HEK293 (cell line): ENCODE measurements around the gene BCL7A.

Experiments
- IKZF3 ChIP-seq: fragments of 450-650 bp; IDR thresholded peaks from 2 replicates; pipeline ENCODE4 v1.5.0; 2018; ENCODE audit warnings: missing biosample characterization, mild to moderate bottlenecking, missing genetic modification characterization, moderate library complexity
- KLF8 ChIP-seq: fragments of 450-650 bp; formaldehyde crosslinking; IDR thresholded peaks from 2 replicates; pipeline ENCODE4 v1.5.1; 2016; ENCODE audit warnings: missing biosample characterization, missing genetic modification characterization
- MEIS1 ChIP-seq: sonication (generic); formaldehyde crosslinking; IDR thresholded peaks from 2 replicates; pipeline ENCODE4 v1.8.1; 2022; ENCODE audit warnings: missing genetic modification reagents, mild to moderate bottlenecking, borderline replicate concordance
- OSR2 ChIP-seq: fragments of 450-650 bp; formaldehyde crosslinking; IDR thresholded peaks from 2 replicates; pipeline ENCODE4 v1.5.1; 2016; ENCODE audit warnings: missing biosample characterization, missing genetic modification characterization
- RBAK ChIP-seq: fragments of 450-650 bp; formaldehyde crosslinking; IDR thresholded peaks from 2 replicates; pipeline ENCODE4 v1.5.1; 2016; ENCODE audit warnings: missing biosample characterization, missing genetic modification characterization
- ZBTB1 ChIP-seq: fragments of 450-650 bp; formaldehyde crosslinking; IDR thresholded peaks from 2 replicates; pipeline ENCODE4 v1.5.1; 2016; ENCODE audit warnings: missing biosample characterization, missing genetic modification characterization
- ZFHX2 ChIP-seq: fragments of 450-650 bp; formaldehyde crosslinking; conservative IDR thresholded peaks from 2 replicates; pipeline ENCODE4 v1.5.1; 2016; ENCODE audit warnings: missing biosample characterization, missing genetic modification characterization
- ZIC2 ChIP-seq: fragments of 450-650 bp; formaldehyde crosslinking; IDR thresholded peaks from 2 replicates; pipeline ENCODE4 v1.5.1; 2016; ENCODE audit warnings: missing biosample characterization, missing genetic modification characterization
- ZNF121 ChIP-seq: fragments of 450-650 bp; formaldehyde crosslinking; IDR thresholded peaks from 2 replicates; pipeline ENCODE4 v1.5.1; 2016; ENCODE audit warnings: missing biosample characterization, missing genetic modification characterization
- ZNF140 ChIP-seq: fragments of 450-650 bp; formaldehyde crosslinking; IDR thresholded peaks from 2 replicates; pipeline ENCODE4 v1.5.1; 2016; ENCODE audit warnings: missing biosample characterization, missing genetic modification characterization
- ZNF157 ChIP-seq: fragments of 450-650 bp; formaldehyde crosslinking; IDR thresholded peaks from 2 replicates; pipeline ENCODE4 v1.5.1; 2016; ENCODE audit warnings: missing biosample characterization, missing genetic modification characterization
- ZNF211 ChIP-seq: fragments of 450-650 bp; formaldehyde crosslinking; IDR thresholded peaks from 2 replicates; pipeline ENCODE4 v1.5.1; 2016; ENCODE audit warnings: low read depth, missing biosample characterization, missing genetic modification characterization
- ZNF302 ChIP-seq: fragments of 450-650 bp; formaldehyde crosslinking; IDR thresholded peaks from 2 replicates; pipeline ENCODE4 v1.5.1; 2016; ENCODE audit warnings: missing biosample characterization, missing genetic modification characterization, low read depth
- ZNF335 ChIP-seq: fragments of 450-650 bp; formaldehyde crosslinking; conservative IDR thresholded peaks from 2 replicates; pipeline ENCODE4 v1.5.1; 2016; ENCODE audit warnings: missing biosample characterization, missing genetic modification characterization
- ZNF391 ChIP-seq: fragments of 450-650 bp; formaldehyde crosslinking; IDR thresholded peaks from 2 replicates; pipeline ENCODE4 v1.5.1; 2016; ENCODE audit warnings: low read depth, missing biosample characterization, missing genetic modification characterization, borderline replicate concordance
- ZNF426 ChIP-seq: fragments of 450-650 bp; formaldehyde crosslinking; IDR thresholded peaks from 2 replicates; pipeline ENCODE4 v1.5.1; 2017; ENCODE audit warnings: missing biosample characterization, missing genetic modification characterization, mild to moderate bottlenecking, inconsistent platforms, moderate library complexity
- ZNF626 ChIP-seq: fragments of 450-650 bp; sonication (Bioruptor Pico); formaldehyde crosslinking; IDR thresholded peaks from 2 replicates; pipeline ENCODE4 v1.5.1; 2018; ENCODE audit warnings: missing biosample characterization, missing genetic modification characterization, inconsistent platforms
- ZNF658 ChIP-seq: fragments of 450-650 bp; formaldehyde crosslinking; IDR thresholded peaks from 2 replicates; pipeline ENCODE4; 2016; ENCODE audit warnings: missing biosample characterization, missing genetic modification characterization
- ZNF670 ChIP-seq: fragments of 450-650 bp; formaldehyde crosslinking; IDR thresholded peaks from 2 replicates; pipeline ENCODE4 v1.5.1; 2016; ENCODE audit warnings: missing biosample characterization, missing genetic modification characterization, low read depth
- ZNF747 ChIP-seq: fragments of 450-650 bp; formaldehyde crosslinking; IDR thresholded peaks from 2 replicates; pipeline ENCODE4 v1.5.1; 2016; ENCODE audit warnings: missing biosample characterization, missing genetic modification characterization
- ZNF777 ChIP-seq: fragments of 450-650 bp; formaldehyde crosslinking; IDR thresholded peaks from 2 replicates; pipeline ENCODE4 v1.5.1; 2017; ENCODE audit warnings: missing biosample characterization, missing genetic modification characterization, borderline replicate concordance
- TF ChIP-seq, protein P1 (sequence below): fragments of 450-650 bp; formaldehyde crosslinking; IDR thresholded peaks from 2 replicates; pipeline ENCODE4 v1.5.1; 2016; ENCODE audit warnings: missing biosample characterization, missing genetic modification characterization
- TF ChIP-seq, protein P2 (sequence below): fragments of 450-650 bp; formaldehyde crosslinking; optimal IDR thresholded peaks from 2 replicates; pipeline ENCODE3; 2016; ENCODE audit warnings: missing biosample characterization, mild to moderate bottlenecking, missing genetic modification characterization
- TF ChIP-seq, protein P3 (sequence below): fragments of 450-650 bp; formaldehyde crosslinking; IDR thresholded peaks from 2 replicates; pipeline ENCODE4 v1.5.1; 2016; ENCODE audit warnings: missing biosample characterization, missing genetic modification characterization
- TF ChIP-seq, protein P4 (sequence below): fragments of 450-650 bp; formaldehyde crosslinking; IDR thresholded peaks from 2 replicates; pipeline ENCODE4 v1.5.1; 2016; ENCODE audit warnings: missing biosample characterization, missing genetic modification characterization, borderline replicate concordance
- TF ChIP-seq, protein P5 (sequence below): fragments of 450-650 bp; formaldehyde crosslinking; IDR thresholded peaks from 2 replicates; pipeline ENCODE4 v1.5.1; 2017; ENCODE audit warnings: missing biosample characterization, missing genetic modification characterization
- TF ChIP-seq, protein P6 (sequence below): fragments of 450-650 bp; formaldehyde crosslinking; IDR thresholded peaks from 2 replicates; pipeline ENCODE4 v1.5.1; 2017; ENCODE audit warnings: missing biosample characterization, missing genetic modification characterization

Gene BCL7A

DNA sequence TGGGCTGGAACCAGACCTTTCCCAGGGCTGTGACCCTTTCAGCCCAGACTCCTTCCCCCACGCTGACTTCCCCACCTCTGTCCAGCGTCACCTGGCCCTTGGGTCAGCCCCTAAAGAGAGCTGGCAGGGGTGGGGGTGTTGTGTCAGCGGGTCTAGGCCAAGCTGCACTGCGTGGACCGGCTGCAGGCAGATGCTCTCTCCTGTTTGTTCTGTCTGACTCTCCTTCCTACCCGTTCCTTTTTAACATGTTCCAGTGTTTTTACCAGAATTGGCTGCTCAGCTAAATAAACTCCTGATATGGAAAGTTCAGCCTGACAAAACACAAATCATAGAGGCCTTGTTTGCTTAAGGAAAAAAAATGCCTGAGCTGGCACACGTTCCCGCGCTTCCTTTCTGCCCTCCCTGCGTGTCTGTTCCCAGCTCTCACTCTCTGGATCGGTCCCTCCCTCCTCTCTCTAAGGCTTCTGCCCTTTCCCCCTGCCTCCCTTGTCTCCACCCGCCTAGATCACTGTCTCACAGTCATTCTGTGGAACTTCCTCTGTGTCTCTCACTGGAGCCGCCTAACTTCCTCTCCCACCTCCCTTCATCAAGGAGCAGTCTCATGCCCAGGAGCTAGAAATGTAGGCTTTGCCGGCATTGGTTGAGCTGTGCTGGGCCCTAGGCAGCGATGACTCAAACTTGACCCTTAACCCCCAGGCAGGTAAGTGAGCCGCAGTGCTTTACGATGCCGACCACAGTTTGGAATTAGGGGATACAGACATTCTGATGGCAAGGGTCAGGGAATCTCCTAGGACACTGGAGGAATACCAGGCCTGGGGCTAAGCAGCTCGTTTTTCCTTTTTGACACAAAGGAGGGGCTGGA, 41.4 kb downstream of the BCL7A start (continued):
- TF ChIP-seq, protein P1, sequence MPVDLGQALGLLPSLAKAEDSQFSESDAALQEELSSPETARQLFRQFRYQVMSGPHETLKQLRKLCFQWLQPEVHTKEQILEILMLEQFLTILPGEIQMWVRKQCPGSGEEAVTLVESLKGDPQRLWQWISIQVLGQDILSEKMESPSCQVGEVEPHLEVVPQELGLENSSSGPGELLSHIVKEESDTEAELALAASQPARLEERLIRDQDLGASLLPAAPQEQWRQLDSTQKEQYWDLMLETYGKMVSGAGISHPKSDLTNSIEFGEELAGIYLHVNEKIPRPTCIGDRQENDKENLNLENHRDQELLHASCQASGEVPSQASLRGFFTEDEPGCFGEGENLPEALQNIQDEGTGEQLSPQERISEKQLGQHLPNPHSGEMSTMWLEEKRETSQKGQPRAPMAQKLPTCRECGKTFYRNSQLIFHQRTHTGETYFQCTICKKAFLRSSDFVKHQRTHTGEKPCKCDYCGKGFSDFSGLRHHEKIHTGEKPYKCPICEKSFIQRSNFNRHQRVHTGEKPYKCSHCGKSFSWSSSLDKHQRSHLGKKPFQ = no peak
- TF ChIP-seq ZNF747 (no peak), ZNF211 (tag by site-specific recombination) (no peak), ZNF391 (tag by site-specific recombination) (no peak), KLF8 (tag by site-specific recombination) (peak; percentile 55; the same call in 1 of the 2 replicates), IKZF3 (tag by site-specific recombination) (no peak), OSR2 (tag by site-specific recombination) (no peak; the same call in 1 of the 2 replicates), RBAK (tag by site-specific recombination) (no peak), ZIC2 (tag by site-specific recombination) (no peak), ZNF335 (tag by site-specific recombination) (peak; percentile 75), ZNF426 (tag by site-specific recombination) (no peak), ZNF626 (tag by site-specific recombination) (no peak), ZBTB1 (tag by site-specific recombination) (no peak), ZNF777 (tag by site-specific recombination) (no peak), ZNF140 (tag by site-specific recombination) (no peak), ZNF670 (tag by site-specific recombination) (no peak), ZNF302 (tag by site-specific recombination) (no peak), ZNF157 (tag by site-specific recombination) (no peak), ZNF121 (no peak), ZNF658 (no peak), ZFHX2 (tag by site-specific recombination) (no peak), MEIS1 (CRISPR knock-in tag) (no peak)
- TF ChIP-seq, protein P2, sequence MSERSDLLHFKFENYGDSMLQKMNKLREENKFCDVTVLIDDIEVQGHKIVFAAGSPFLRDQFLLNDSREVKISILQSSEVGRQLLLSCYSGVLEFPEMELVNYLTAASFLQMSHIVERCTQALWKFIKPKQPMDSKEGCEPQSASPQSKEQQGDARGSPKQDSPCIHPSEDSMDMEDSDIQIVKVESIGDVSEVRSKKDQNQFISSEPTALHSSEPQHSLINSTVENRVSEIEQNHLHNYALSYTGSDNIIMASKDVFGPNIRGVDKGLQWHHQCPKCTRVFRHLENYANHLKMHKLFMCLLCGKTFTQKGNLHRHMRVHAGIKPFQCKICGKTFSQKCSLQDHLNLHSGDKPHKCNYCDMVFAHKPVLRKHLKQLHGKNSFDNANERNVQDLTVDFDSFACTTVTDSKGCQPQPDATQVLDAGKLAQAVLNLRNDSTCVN (tag by site-specific recombination) = peak; percentile 3
- TF ChIP-seq, protein P3, sequence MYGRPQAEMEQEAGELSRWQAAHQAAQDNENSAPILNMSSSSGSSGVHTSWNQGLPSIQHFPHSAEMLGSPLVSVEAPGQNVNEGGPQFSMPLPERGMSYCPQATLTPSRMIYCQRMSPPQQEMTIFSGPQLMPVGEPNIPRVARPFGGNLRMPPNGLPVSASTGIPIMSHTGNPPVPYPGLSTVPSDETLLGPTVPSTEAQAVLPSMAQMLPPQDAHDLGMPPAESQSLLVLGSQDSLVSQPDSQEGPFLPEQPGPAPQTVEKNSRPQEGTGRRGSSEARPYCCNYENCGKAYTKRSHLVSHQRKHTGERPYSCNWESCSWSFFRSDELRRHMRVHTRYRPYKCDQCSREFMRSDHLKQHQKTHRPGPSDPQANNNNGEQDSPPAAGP (tag by site-specific recombination) = peak; percentile 50; the same call in 1 of the 2 replicates
- TF ChIP-seq, protein P4, sequence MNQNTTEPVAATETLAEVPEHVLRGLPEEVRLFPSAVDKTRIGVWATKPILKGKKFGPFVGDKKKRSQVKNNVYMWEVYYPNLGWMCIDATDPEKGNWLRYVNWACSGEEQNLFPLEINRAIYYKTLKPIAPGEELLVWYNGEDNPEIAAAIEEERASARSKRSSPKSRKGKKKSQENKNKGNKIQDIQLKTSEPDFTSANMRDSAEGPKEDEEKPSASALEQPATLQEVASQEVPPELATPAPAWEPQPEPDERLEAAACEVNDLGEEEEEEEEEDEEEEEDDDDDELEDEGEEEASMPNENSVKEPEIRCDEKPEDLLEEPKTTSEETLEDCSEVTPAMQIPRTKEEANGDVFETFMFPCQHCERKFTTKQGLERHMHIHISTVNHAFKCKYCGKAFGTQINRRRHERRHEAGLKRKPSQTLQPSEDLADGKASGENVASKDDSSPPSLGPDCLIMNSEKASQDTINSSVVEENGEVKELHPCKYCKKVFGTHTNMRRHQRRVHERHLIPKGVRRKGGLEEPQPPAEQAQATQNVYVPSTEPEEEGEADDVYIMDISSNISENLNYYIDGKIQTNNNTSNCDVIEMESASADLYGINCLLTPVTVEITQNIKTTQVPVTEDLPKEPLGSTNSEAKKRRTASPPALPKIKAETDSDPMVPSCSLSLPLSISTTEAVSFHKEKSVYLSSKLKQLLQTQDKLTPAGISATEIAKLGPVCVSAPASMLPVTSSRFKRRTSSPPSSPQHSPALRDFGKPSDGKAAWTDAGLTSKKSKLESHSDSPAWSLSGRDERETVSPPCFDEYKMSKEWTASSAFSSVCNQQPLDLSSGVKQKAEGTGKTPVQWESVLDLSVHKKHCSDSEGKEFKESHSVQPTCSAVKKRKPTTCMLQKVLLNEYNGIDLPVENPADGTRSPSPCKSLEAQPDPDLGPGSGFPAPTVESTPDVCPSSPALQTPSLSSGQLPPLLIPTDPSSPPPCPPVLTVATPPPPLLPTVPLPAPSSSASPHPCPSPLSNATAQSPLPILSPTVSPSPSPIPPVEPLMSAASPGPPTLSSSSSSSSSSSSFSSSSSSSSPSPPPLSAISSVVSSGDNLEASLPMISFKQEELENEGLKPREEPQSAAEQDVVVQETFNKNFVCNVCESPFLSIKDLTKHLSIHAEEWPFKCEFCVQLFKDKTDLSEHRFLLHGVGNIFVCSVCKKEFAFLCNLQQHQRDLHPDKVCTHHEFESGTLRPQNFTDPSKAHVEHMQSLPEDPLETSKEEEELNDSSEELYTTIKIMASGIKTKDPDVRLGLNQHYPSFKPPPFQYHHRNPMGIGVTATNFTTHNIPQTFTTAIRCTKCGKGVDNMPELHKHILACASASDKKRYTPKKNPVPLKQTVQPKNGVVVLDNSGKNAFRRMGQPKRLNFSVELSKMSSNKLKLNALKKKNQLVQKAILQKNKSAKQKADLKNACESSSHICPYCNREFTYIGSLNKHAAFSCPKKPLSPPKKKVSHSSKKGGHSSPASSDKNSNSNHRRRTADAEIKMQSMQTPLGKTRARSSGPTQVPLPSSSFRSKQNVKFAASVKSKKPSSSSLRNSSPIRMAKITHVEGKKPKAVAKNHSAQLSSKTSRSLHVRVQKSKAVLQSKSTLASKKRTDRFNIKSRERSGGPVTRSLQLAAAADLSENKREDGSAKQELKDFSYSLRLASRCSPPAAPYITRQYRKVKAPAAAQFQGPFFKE (tag by site-specific recombination) = no peak
- TF ChIP-seq, protein P5, sequence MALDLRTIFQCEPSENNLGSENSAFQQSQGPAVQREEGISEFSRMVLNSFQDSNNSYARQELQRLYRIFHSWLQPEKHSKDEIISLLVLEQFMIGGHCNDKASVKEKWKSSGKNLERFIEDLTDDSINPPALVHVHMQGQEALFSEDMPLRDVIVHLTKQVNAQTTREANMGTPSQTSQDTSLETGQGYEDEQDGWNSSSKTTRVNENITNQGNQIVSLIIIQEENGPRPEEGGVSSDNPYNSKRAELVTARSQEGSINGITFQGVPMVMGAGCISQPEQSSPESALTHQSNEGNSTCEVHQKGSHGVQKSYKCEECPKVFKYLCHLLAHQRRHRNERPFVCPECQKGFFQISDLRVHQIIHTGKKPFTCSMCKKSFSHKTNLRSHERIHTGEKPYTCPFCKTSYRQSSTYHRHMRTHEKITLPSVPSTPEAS (tag by site-specific recombination) = no peak
- TF ChIP-seq, protein P6, sequence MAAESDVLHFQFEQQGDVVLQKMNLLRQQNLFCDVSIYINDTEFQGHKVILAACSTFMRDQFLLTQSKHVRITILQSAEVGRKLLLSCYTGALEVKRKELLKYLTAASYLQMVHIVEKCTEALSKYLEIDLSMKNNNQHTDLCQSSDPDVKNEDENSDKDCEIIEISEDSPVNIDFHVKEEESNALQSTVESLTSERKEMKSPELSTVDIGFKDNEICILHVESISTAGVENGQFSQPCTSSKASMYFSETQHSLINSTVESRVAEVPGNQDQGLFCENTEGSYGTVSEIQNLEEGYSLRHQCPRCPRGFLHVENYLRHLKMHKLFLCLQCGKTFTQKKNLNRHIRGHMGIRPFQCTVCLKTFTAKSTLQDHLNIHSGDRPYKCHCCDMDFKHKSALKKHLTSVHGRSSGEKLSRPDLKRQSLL (tag by site-specific recombination) = no peak
